Measurements from ENCODE around the gene PALLD.
A peak's percentile ranks its signal among the peaks of the same experiment; 100 is the strongest.

The PALLD gene

DNA sequence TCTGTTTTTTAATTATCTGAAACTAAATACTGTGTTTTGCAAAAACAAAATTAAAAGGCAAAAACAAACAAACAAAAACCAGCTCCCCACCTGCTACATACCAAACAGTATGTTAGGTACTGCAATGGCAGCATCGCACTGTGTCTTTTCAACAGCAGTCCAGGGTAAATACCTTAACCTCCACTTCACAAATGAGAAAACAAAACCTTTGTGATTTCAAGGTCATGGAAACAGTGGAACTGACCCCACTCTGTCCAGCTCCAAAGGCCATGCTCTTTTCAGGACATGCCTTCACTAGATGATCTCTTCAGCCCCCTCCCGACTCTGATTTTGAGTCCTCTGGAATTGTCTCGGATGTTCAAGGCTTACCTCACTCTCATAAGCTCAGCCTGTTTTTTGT lies 329.8 kb downstream of the PALLD start:
- DNase-seq (ENCODE audit: low read depth in 3 of 3): no peak

DNA sequence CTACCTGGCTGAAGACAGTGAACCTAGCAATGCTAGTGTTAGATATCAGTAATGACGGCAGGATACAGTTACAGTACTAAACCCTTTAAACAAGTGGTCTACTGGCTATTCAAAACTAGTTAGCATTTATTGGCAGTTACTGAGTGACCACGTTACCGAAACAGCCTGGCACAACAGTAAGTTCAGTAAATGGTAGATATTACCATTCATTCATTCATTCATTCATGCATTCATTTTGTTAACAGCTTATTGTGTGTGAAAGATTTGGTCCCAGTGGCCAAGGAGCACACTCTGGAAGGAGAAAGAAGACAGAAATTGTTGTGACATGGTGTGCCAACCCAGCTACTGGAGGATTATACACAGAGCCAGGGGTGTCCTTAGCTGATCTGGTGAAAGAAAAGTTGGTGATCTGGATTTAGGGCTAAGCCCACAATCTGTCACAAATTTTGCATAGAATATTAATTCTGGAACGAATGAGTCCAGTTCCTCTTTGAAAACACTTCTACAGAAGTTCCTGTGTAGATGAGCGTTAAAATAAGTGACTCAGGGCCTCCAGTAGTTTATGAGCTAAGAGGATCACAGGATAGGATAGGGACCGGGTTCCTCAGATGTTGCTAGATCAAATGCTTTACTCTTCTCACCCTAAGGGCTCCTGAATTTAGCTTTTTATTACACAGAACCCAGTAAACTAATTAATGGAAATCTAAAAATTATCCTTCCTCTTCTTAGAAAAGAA lies 334.1 kb downstream of the PALLD start:
- DNase-seq (ENCODE audit: low read depth in 3 of 3): no peak

GRCh38 chr4:168831585-168831918 lies 334.7 kb downstream of the PALLD start:
- no peak for DNase-seq (ENCODE audit: low read depth in 3 of 3)

DNA sequence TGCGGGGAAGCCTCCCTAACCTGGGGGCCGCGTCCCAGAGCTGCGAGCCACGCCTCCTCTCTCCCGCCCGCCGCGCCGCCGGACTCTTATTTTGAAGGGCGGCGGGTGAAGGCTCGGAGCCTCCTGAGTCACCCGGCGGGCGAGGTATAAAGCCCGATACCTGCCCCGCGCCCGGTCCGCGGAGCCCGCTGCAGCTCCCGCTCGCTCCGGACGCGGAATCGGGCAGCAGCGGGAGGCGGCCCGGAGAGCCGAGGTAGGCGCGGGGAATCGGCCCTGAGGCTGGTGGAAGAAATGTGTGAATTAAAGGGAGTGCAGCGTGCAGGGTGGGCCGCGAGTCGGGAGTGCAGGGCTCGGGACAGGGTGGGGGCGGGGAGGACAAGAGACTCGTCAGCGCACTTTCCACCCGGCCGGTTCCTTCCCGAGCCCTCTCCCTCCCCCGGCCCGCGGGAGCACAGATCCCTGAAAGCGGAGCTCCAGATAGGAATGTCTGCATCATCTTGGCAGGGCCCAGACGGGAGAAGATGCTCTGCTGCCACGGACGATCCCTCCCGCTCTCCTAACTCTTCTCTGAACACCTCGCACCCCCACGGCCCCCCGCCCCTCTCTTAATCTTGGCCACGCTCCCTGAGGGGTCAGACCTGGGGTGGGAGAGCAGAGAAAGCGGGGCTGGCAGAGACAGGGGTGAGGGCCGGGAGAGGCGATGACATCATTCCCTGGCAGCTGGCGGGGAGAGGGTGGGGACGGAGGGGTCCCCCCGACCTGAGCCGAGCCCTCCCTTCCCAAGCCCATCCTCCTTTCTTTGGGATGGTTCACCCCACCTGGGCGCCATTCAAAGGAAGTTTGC lies 335.3 kb downstream of the PALLD start:
- DNase-seq (ENCODE audit: low read depth in 3 of 3): peak; percentile 8 to 62 (median 22)

- DNase-seq (ENCODE audit: low read depth in 3 of 3): no peak
These were observed 336.1 kb downstream of the PALLD start for GRCh38 chr4:168832763-168833575.

DNA sequence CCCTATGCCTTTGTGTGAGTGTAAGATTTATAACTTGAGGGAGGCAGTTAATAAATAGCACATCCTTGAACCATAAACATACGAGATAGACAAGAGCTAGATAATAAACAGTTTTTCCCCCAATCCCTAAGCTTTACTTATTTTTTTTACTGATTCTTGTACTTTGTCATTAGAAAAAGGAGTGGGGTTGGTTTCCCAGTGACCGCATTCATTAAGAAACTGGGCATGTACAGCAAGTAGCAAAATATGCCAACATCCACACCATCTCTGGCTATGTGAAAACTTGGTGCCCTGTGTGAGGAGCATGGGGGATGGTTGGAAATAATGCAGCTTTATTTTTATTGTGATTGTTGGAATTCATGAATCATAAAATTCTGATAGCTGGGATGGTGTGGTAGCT lies 337.0 kb downstream of the PALLD start:
- DNase-seq (ENCODE audit: low read depth in 3 of 3): no peak

- no peak for DNase-seq (ENCODE audit: low read depth in 3 of 3)
These were observed 339.1 kb downstream of the PALLD start for GRCh38 chr4:168835880-168836454.

- DNase-seq (ENCODE audit: low read depth in 3 of 3): no peak
These were observed 339.6 kb downstream of the PALLD start for GRCh38 chr4:168836490-168836889.

DNA sequence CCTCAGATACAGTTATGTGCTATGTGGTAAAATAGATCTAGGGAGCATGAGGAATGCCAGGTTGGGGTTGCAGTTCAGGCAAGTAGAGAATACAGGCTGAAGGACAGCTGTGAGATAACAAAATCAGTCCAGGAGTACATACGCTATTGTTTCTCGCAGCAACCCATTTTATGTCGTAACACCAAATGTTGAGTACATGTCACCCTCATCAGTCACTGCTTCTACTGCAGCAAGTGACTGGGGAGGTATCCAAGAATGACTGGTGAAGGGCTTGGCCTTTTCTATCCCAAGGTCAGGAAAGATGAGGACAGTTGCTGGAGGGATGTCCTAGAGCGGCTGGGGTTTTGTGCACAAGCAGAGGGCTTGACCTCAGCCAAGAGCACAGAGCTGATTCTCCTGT lies 341.1 kb downstream of the PALLD start:
- no peak for DNase-seq (ENCODE audit: low read depth in 3 of 3)

GRCh38 chr4:168839758-168840391 lies 343.0 kb downstream of the PALLD start:
- no peak for DNase-seq (ENCODE audit: low read depth in 3 of 3)

GRCh38 chr4:168840392-168840763 lies 343.5 kb downstream of the PALLD start:
- DNase-seq (ENCODE audit: low read depth in 3 of 3): no peak

- no peak for DNase-seq (ENCODE audit: low read depth in 3 of 3)
These were observed 344.3 kb downstream of the PALLD start for GRCh38 chr4:168841000-168841671.

DNA sequence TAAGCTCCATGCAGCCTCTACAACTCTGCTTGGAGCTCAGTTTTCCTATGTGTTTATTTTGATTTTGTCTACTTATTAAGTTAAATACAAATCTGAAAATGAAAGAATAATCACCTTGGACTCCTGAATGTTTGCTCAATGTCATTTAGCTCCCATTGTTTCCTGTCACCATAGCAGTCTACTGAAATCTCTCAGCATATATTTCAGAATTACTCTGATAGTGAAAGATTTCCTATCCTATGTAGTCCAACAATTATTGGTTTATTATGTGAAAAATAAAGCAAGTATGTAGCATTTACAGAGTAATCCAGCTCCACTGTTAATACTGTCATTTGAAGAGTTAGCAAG lies 344.8 kb downstream of the PALLD start:
- DNase-seq (ENCODE audit: low read depth in 3 of 3): no peak

DNA sequence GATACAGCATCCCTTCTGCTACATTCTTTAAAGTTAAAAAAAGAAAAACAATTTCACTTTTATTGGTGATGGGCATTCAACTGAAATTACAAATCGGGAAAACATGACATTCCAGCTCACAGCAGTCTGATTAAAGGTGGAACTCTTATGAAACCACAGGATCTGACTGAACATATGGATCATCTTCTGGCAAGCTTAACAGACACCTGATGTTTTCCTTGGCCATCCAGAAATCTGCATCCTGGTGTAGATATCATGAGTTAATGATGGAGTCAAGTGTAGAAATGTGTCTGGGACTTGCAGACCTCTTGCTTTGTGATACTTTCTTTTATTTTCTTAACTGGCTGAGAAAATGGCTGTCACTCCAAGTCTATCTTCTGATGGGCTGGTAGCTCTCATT lies 345.3 kb downstream of the PALLD start:
- DNase-seq (ENCODE audit: low read depth in 3 of 3): no peak

DNA sequence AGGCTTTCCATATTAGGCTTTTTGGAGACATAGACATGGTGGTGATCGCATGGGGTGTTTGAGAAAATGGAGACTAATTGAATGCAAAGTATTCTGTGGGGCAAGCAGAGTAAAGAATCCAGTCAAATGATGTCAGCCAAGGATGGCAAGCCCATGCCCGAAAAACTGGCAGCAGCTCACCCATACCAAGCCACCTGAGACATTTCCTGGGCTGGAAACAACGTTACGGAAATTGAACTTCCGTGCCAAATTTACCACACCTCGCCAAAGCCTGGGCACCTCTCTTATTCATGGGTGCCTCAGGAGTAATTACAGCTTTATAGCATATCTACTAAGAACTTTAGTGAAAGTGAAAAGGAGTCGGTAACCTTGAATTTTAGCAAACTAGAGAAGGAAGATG lies 346.8 kb downstream of the PALLD start:
- no peak for DNase-seq (ENCODE audit: low read depth in 3 of 3)

- DNase-seq (ENCODE audit: low read depth in 3 of 3): no peak
These were observed 347.6 kb downstream of the PALLD start for GRCh38 chr4:168844353-168845049.

GRCh38 chr4:168845897-168846296 lies 349.0 kb downstream of the PALLD start:
- DNase-seq (ENCODE audit: low read depth in 3 of 3): no peak

DNA sequence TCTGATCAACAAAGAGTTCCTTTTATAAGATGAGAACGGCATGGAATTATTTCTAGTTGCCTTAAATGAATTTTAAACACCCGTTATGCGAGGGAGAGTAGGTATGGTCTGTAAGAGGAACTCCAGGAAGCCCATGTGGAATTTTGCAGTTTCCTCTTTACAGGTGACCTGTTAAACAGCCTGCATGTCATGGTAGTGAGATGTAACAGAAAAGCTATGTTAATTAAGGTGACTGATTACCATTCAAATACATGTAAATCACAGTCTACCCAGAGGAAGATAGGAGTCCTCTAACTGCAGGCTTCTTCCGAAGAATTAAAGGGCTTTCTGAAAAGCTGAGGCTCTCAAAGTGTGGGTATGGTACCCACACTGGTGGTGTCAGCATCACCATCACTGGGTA lies 349.6 kb downstream of the PALLD start:
- no peak for DNase-seq (ENCODE audit: low read depth in 3 of 3)

DNA sequence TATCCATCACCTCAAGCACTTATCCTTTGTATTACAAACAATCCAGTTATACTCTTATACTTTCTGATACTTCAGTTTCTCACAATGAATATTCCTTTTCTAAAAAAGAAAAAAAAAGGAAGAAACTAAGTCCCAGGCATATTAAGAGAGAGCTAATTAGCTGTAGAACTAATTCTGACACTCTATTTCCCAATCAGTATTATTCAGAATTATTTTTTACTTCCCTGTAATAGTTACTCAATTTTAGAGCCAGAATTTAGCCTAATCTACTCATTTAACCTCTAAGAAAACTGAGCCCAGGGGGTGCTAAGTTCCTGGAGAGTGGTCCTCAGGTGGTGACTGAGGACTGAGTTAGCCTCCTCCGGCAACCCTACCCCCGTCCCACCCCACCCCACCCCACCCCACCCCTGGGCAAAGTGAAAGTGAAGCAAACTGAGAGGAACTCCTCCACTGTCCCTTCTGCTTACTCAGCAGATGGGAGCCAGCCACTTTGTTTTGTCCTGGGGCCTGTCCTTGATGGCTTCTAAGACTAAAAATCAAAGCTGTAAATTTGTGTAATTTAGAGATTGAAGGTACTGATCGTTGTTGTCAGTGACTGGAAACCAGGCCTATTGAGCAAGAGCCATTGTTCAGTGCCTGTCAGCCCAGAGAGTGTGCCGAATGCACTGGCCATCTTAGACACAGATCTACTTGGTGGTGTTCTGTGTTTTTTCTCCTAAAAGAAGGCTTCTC lies 351.1 kb downstream of the PALLD start:
- no peak for DNase-seq (ENCODE audit: low read depth in 3 of 3)

Measured in stimulated activated CD4-positive, alpha-beta T cell treated with anti-CD3 and anti-CD28 coated beads, TNF-alpha, amount 100 ng/mL, for 24 hours (primary cell).